ENCODE data around the gene CALML3. TPM values are rescaled to one million over a fixed set of nuclear protein-coding genes. Genes with fewer than 3 reads are reported as not detected.

The CALML3 gene
- total and polyA plus RNA-seq, 2 of the 13 experiments (the other 11 are each of a cell fraction or from before 2014, with no cell fraction given), result not detected

- Histone ChIP-seq H4K20me1 (ENCODE audit: insufficient read depth, low read length) (no peaks in the 10 kb centered on the region), H3K4me2 (ENCODE audit: low read depth, low read length) (no peak overlapping the region), H3K9ac (ENCODE audit: insufficient read depth, low read depth, low read length) (no peak overlapping the region), H3K36me3 (replicated peaks in 1 of 2; ENCODE audit: control insufficient read depth in 1 of 2, insufficient read depth in 2 of 2, low read length in 2 of 2) (no peaks in the 10 kb centered on the region), H3K4me1 (ENCODE audit: insufficient read depth, low read length) (peaks cover 40% of the 10 kb centered on the region), H3K27ac (ENCODE audit: extremely low read length, insufficient read depth, low read length) (no peak overlapping the region), H3K79me2 (ENCODE audit: insufficient read depth, low read length) (no peaks in the 10 kb centered on the region), H3K27me3 (ENCODE audit: control insufficient read depth in 1 of 2, insufficient read depth in 2 of 2, low read length in 2 of 2) (peaks cover 2 to 14% of the 10 kb centered on the region in 2 experiments; a peak in 3 of 5 replicates), H2AFZ (ENCODE audit: low read length) (no peak overlapping the region), H3K4me3 (replicated peaks in 1 of 3; ENCODE audit: insufficient read depth in 1 of 3, low read depth in 2 of 3, low read length in 3 of 3) (no peak overlapping the region), H3K9me3 (ENCODE audit: low read length) (no peaks in the 10 kb centered on the region)
- intact Hi-C loops (cut with micrococcal nuclease; ENCODE audit: unreplicated experiment), result loop anchor here (10.0 kb wide), 1 partner anchor 68 kb away; no protein-coding TSS in a partner anchor
- ChIA-PET CTCF (ENCODE audit: low intra/inter-chr PET ratio, low total read pairs) (no interaction called here), POLR2A (no interaction called here)
- WGBS (ENCODE audit: low lambda C conversion rate), result 82% methylated on average over 15 of the region's 15 CpGs
- ATAC-seq (no peak), FAIRE-seq (no peak), DNase-seq (ENCODE audit: low spot score) (no peak)
- no peak for TF ChIP-seq ZNF605 (CRISPR knock-in tag; IDR thresholded peaks at IDR 0.05)
- no peak for TF ChIP-seq FOXP4 (CRISPR knock-in tag; IDR thresholded peaks at IDR 0.05)
- no peak for TF ChIP-seq ATF2 (CRISPR knock-in tag; IDR thresholded peaks at IDR 0.05)
- TF ChIP-seq CHD4 (IDR thresholded peaks at IDR 0.05; ENCODE audit: borderline replicate concordance, low read length), result no peak
- no peak for TF ChIP-seq ZNF280D (CRISPR knock-in tag; IDR thresholded peaks at IDR 0.05)
- no peak for TF ChIP-seq RAD21 (CRISPR knock-in tag; IDR thresholded peaks at IDR 0.05)
- no peak for TF ChIP-seq NFYB (CRISPR knock-in tag; IDR thresholded peaks at IDR 0.05)
- no peak for TF ChIP-seq GMEB1 (CRISPR knock-in tag; IDR thresholded peaks at IDR 0.05; ENCODE audit: borderline replicate concordance)
- no peak for TF ChIP-seq NFIC (IDR thresholded peaks at IDR 0.05; ENCODE audit: low read length)
- no peak for TF ChIP-seq ZNF205 (CRISPR knock-in tag; IDR thresholded peaks at IDR 0.05)
- no peak for TF ChIP-seq EHMT2 (IDR thresholded peaks at IDR 0.05; ENCODE audit: borderline replicate concordance, low read depth, low read length)
- TF ChIP-seq ZFP36L1 (CRISPR knock-in tag; IDR thresholded peaks at IDR 0.05), result no peak
- no peak for TF ChIP-seq ARNT2 (CRISPR knock-in tag; IDR thresholded peaks at IDR 0.05; ENCODE audit: low read depth)
- BruUV-seq (replicated peaks), result no TSS peak
- in situ Hi-C loops (cut with HindIII; ENCODE audit: extremely low pct_ligation_motif_present, low pct_unique_long_range_greater_than_20kb), result no loop called here
Observed at GRCh38 chr10:5512881-5513612, 11.7 kb upstream of the CALML3 start.

All from HepG2 (cell line).